HepG2 (cell line): Measurements from ENCODE around the gene TUBA4B. TPM values are rescaled to one million over a fixed set of nuclear protein-coding genes. Genes with fewer than 3 reads are reported as not detected.

Source experiments
- HIVEP1 ChIP-seq: sonication (generic); formaldehyde crosslinking; IDR thresholded peaks from 2 replicates; pipeline ENCODE4 v1.4.0; 2020; ENCODE audit warnings: mild to moderate bottlenecking, missing genetic modification reagents
- IRF9 ChIP-seq: sonication (generic); formaldehyde crosslinking; IDR thresholded peaks from 2 replicates; pipeline ENCODE4 v1.8.0; 2022; ENCODE audit warnings: missing genetic modification reagents, mild to moderate bottlenecking, borderline replicate concordance
- LCORL ChIP-seq, 2 experiments: fragments of 450-650 bp in 1 of 2; sonication (generic) in 1 of 2; formaldehyde crosslinking in 1 of 2; IDR thresholded peaks; 2 replicates each; pipeline versions ENCODE4 v1.5.0 to v1.6.1; 2017 to 2020; ENCODE audit warnings: antibody characterized with exemption in 1 of 2, missing genetic modification reagents in 1 of 2
- MAFK ChIP-seq, 2 experiments: IDR thresholded peaks in 1 of 2; conservative IDR thresholded peaks in 1 of 2; 2 replicates each; pipeline ENCODE4 v1.6.1; 2011; ENCODE audit warnings: improper control_type of control experiment in 2 of 2, low read length in 2 of 2
- NPAS2 ChIP-seq: sonication (generic); formaldehyde crosslinking; IDR thresholded peaks from 2 replicates; pipeline ENCODE4 v1.8.0; 2022; ENCODE audit warnings: mild to moderate bottlenecking, missing genetic modification reagents, borderline replicate concordance
- ZNF639 ChIP-seq: conservative IDR thresholded peaks from 2 replicates; pipeline ENCODE4 v1.6.1; 2018; ENCODE audit warnings: missing genetic modification reagents
- ZNF784 ChIP-seq: sonication (generic); formaldehyde crosslinking; IDR thresholded peaks from 2 replicates; pipeline ENCODE4 v1.5.1; 2020; ENCODE audit warnings: missing genetic modification reagents, mild to moderate bottlenecking, borderline replicate concordance
- polyA plus RNA-seq, 8 experiments: library from polyadenylated mRNA; depleted of rRNA in 3 of 8; stranded (reverse) in 7 of 8; unstranded in 1 of 8; fragments of >200 nt; fragmentation: Illumina TruSeq in 4 of 8; extraction: Trizol in 4 of 8; gene quantifications; 2 replicates each; pipeline versions ENCODE4 v1.2.1 to v1.2.3, GENCODE V29; 2011 to 2016; ENCODE audit warnings: low read depth in 4 of 8, missing spikeins in 1 of 8, mixed read lengths in 1 of 8; ENCODE audit not compliant: insufficient read depth in 1 of 8
- total RNA-seq, 5 experiments: library from RNA; depleted of rRNA; stranded (reverse); fragments of >200 nt; fragmentation: Illumina TruSeq; extraction: Trizol; gene quantifications; 2 replicates each; pipeline ENCODE4 v1.2.3, GENCODE V29; 2016; ENCODE audit warnings: low read depth in 1 of 5

Gene TUBA4B
- total and polyA plus RNA-seq, 2 of the 13 experiments (the other 11 are each of a cell fraction or from before 2014, with no cell fraction given): 0.18 to 0.22 TPM

- TF ChIP-seq ZNF639 (CRISPR knock-in tag) (no peak), IRF9 (CRISPR knock-in tag) (no peak), LCORL (IDR thresholded peaks at IDR 0.05) (no peak), LCORL (CRISPR knock-in tag; IDR thresholded peaks at IDR 0.05) (0 out of 2 replicates have a peak, but pooled peaks have one; percentile 21), ZNF784 (CRISPR knock-in tag) (no peak), HIVEP1 (CRISPR knock-in tag) (no peak), NPAS2 (CRISPR knock-in tag) (no peak), MAFK (conservative IDR thresholded peaks at IDR 0.05 in 1 of 2, IDR thresholded peaks at IDR 0.05 in 1 of 2; ENCODE audit: low read length in 2 of 2) (peak; percentile 58 to 79; a peak in 3 of 4 replicates)
These were observed 5.1 kb upstream of the TUBA4B start (continued) for GRCh38 chr2:219247678-219248642.
